SHP77 treated with DMSO at 0.1 percent for 48 hours (cell line): Measurements from ENCODE around the gene NPIPB13.
"Not testable (repeated sequence)": the region's sequence is repeated elsewhere in the genome, so short reads cannot be mapped to it uniquely, and the experiment has no call there.

ENCODE experiments used
- DNase-seq: peaks from one replicate; lab custom pipeline; 2025; lab: John Stamatoyannopoulos, UW

NPIPB13 gene

GRCh38 chr16:30248379-30248778 lies at the start of gene NPIPB13:
TSS of gene NPIPB13 (minus strand) at chr16:30248479. CDS start at chr16:30245573, 2,906 bp downstream.
- not testable (repeated sequence) for DNase-seq

DNA sequence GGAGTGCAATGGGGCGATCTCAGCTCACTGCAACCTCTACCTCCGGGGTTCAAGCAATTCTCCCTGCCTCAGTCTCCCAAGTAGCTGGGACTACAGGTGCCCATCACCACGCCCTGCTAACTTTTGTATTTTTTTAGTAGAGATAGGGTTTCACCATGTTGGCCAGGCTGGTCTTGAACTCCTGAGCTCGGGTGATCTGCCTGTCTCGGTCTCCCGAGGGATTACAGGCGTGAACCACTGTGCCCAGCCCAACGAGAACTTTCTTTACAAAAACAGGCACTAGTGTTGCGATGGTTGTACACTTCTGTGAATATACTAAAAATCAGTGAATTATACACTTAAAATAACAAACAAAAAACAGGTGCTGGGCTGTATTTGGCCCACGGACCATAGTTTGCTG lies 34.1 kb upstream of the NPIPB13 start:
- DNase-seq, result not testable (repeated sequence)

GRCh38 chr16:30278523-30278922 lies 30.2 kb upstream of the NPIPB13 start:
- DNase-seq, result not testable (repeated sequence)

DNA sequence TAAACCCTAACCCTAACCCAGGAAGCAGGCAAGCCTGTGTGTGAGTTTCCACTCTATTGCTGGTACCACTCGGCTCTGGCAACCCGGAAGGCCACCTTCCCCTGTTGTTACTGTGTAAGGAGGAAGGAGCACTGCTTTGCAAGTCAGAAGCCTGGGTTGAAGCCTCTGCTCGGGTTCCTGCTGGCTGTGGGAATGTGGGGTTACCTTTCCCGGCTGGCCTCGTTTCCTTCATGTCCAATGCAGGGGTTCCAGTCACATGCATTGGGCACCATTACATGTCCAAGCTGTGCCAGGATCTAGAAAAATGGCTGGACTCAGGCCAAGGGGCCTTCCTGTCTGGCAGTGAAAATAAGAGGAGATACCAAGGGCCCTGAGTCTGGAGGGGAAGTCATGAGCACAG lies 31.2 kb downstream of the NPIPB13 start:
- not testable (repeated sequence) for DNase-seq

DNA sequence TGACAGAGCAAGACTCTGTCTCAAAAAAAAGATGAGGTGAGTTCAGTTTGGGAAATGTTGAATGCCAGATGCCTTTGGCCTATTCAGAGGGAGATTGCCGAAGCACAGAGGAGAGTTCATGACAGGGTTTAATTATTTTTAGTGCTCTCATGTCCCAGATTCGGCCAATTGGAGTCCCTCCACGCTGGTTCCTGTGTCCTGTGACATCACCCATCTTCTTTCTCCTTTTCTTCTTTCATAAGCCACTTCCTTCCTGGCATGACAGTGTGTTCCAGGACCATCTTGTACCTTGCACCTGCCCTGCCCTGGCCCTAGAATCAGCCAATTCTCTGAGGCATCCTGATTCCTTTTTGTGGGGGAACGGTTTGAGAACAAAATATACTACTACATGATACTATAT lies 36.9 kb downstream of the NPIPB13 start:
- DNase-seq, result not testable (repeated sequence)

GRCh38 chr16:30209032-30209431 lies 39.2 kb downstream of the NPIPB13 start:
- DNase-seq, result not testable (repeated sequence)

DNA sequence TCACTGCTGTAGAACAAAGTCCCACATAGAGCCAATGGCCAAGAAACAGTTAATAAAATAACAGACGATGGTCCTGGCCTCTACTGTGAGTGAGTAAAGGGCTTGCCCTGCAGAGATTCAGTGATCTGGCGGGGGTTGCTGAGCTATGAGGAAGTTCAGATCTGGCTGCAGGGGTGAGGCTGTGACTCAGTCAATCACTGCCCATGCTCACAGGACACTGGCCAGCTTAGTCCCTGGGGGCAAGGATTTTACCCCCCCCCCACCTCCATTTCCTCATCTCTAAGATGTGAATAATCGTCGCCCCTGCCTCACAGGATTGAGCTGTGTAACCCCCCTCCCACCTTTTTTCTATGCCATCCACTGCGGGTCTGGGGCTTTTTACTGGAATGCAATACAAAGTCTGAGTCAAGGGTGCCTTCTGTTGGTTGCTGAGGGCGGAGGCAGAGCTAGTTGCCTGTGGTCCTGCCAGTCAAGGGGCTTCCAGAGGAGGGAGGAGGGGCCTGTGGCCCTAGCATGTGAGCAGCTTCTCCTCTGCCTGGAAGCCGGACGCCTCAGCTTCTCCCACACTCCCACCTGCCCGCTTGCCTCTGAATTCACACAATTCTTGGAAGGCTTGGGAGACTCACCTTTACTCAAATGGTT lies 41.1 kb downstream of the NPIPB13 start:
- DNase-seq, result not testable (repeated sequence)

- not testable (repeated sequence) for DNase-seq
Observed at GRCh38 chr16:30206252-30206651, 42.0 kb downstream of the NPIPB13 start.

GRCh38 chr16:30205541-30206236 lies 42.6 kb downstream of the NPIPB13 start:
- not testable (repeated sequence) for DNase-seq

DNA sequence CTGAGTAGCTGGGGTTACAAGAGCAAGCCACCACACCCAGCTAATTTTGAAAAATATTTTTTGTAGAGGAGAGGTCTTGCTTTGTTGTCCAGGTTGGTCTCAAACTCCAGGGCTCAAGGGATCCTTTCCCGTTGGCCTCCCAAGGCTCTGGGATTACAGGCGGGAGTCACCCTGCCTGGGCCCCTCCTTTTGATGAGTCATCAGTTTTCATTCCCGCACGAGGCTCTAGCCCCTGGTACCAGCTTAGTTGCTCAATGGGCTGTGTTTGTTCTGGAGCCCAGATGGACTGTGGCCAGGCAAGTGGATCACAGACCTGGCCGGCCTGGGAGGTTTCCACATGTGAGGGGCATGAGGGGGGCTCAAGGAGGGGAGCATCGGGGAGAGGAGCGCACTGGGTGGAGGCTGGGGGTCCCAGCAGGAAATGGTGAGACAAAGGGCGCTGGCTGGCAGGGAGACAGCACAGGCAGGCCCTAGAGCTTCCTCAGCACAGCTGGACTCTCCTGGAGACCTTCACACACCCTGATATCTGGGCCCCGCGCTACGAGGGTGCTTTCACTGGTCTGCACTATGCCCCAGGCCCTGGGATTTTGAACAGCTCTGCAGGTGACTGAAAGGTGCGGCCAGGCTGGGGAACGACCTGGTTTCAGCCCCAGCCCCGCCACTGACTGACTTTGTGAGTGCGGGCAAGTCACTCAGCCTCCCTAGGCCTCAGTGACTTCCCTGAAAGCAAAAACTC lies 48.5 kb downstream of the NPIPB13 start:
- not testable (repeated sequence) for DNase-seq

GRCh38 chr16:30199049-30199448 lies 49.2 kb downstream of the NPIPB13 start, which contains the start of gene SULT1A3:
TSS of gene SULT1A3 (plus strand) at chr16:30199255. CDS start at chr16:30200729, 1,474 bp downstream.
- not testable (repeated sequence) for DNase-seq
